ENCODE data around the gene CNOT6. TPM values are rescaled to one million over a fixed set of nuclear protein-coding genes. Genes with fewer than 3 reads are reported as not detected.

The CNOT6 gene
- total RNA-seq, 1 experiment from 2014 or later, result 32.8 TPM

DNA sequence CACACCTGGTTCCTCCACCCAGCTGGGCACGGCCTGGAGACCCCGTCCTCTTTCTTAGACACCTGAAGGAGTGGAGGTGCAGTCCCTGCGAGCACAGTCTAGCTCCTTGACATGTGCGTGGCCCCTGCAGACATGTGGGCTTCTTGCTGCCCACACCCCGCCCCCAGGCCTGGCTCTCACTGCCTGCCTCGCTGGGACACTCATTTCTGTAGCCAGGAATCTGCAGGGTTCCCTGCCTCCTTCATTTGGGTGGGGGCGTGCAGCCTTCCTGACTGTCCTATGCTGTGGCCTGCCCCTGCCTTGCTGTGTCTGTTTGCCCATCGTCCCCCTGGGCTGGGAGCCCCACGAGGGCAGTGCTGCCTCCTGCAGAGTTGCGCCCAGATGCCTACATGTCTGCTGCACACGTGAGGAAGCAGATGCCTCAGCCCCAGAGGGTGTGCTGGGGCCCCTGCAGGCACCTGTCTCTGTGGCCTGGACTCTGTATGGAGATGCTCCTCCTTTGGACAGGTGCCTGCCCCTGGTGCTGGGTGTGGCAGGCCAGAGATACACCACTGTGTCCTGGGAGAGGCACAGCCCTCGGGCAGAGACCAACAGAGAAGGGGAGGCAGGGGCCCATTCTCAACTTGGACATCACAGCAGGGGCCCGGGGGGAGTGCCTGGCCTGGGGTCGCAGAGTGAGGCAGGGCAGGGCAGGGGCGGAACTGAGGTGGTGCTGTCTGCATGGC lies 132.6 kb downstream of the CNOT6 start:
- no peak for ATAC-seq
- intact Hi-C loops (cut with micrococcal nuclease; ENCODE audit: unreplicated experiment), result no loop called here
- POLR2A ChIA-PET, result interaction anchor here (0.6 kb wide), 1 partner anchor 238 kb away, joined by 3 read pairs; no protein-coding TSS in a partner anchor
- H3K27ac ChIP-seq (ENCODE audit: low read length), result no peak overlapping the region
- no peaks in the 10 kb centered on the region for H3K36me3 ChIP-seq (ENCODE audit: control insufficient read depth, insufficient read depth, low read length)
- no peak overlapping the region for H3K4me3 ChIP-seq (ENCODE audit: low read depth in 2 of 2, low read length in 2 of 2)
- in situ Hi-C loops (cut with HindIII; ENCODE audit: low pct_unique_long_range_greater_than_20kb, low sequenced_read_pairs), result no loop called here
- CTCF ChIA-PET, result no interaction called here
- BruUV-seq (replicated peaks), result no TSS peak
- no peaks in the 10 kb centered on the region for H3K9me3 ChIP-seq (ENCODE audit: control insufficient read depth, insufficient read depth, low read depth, low read length)
- no peaks in the 10 kb centered on the region for H3K27me3 ChIP-seq (ENCODE audit: control insufficient read depth, insufficient read depth, low read length)
- no peak for DNase-seq (ENCODE audit: low read depth, low spot score)
- no peaks in the 10 kb centered on the region for H3K4me1 ChIP-seq (ENCODE audit: control insufficient read depth, insufficient read depth, low read length)
- no peak for TF ChIP-seq SIN3A (IDR thresholded peaks at IDR 0.05; ENCODE audit: borderline replicate concordance, insufficient read depth, low read depth, low read length)
- no peak for TF ChIP-seq TCF7L2 (IDR thresholded peaks at IDR 0.05; ENCODE audit: low read depth, low read length)
- TF ChIP-seq, protein P1, sequence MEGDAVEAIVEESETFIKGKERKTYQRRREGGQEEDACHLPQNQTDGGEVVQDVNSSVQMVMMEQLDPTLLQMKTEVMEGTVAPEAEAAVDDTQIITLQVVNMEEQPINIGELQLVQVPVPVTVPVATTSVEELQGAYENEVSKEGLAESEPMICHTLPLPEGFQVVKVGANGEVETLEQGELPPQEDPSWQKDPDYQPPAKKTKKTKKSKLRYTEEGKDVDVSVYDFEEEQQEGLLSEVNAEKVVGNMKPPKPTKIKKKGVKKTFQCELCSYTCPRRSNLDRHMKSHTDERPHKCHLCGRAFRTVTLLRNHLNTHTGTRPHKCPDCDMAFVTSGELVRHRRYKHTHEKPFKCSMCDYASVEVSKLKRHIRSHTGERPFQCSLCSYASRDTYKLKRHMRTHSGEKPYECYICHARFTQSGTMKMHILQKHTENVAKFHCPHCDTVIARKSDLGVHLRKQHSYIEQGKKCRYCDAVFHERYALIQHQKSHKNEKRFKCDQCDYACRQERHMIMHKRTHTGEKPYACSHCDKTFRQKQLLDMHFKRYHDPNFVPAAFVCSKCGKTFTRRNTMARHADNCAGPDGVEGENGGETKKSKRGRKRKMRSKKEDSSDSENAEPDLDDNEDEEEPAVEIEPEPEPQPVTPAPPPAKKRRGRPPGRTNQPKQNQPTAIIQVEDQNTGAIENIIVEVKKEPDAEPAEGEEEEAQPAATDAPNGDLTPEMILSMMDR (IDR thresholded peaks at IDR 0.05), result no peak
- no peak for TF ChIP-seq POLR2AphosphoS5 (IDR thresholded peaks at IDR 0.05; ENCODE audit: low read depth, low read length)
- TF ChIP-seq, protein P2, sequence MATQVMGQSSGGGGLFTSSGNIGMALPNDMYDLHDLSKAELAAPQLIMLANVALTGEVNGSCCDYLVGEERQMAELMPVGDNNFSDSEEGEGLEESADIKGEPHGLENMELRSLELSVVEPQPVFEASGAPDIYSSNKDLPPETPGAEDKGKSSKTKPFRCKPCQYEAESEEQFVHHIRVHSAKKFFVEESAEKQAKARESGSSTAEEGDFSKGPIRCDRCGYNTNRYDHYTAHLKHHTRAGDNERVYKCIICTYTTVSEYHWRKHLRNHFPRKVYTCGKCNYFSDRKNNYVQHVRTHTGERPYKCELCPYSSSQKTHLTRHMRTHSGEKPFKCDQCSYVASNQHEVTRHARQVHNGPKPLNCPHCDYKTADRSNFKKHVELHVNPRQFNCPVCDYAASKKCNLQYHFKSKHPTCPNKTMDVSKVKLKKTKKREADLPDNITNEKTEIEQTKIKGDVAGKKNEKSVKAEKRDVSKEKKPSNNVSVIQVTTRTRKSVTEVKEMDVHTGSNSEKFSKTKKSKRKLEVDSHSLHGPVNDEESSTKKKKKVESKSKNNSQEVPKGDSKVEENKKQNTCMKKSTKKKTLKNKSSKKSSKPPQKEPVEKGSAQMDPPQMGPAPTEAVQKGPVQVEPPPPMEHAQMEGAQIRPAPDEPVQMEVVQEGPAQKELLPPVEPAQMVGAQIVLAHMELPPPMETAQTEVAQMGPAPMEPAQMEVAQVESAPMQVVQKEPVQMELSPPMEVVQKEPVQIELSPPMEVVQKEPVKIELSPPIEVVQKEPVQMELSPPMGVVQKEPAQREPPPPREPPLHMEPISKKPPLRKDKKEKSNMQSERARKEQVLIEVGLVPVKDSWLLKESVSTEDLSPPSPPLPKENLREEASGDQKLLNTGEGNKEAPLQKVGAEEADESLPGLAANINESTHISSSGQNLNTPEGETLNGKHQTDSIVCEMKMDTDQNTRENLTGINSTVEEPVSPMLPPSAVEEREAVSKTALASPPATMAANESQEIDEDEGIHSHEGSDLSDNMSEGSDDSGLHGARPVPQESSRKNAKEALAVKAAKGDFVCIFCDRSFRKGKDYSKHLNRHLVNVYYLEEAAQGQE (IDR thresholded peaks at IDR 0.05; ENCODE audit: insufficient read depth in 1 of 2, low read depth in 2 of 2, low read length in 1 of 2), result no peak

- CTCF ChIA-PET, result interaction anchor here (0.6 kb wide), 1 partner anchor 537 kb away, joined by 14 read pairs; no protein-coding TSS in a partner anchor
- intact Hi-C loops (cut with micrococcal nuclease; ENCODE audit: unreplicated experiment), result no loop called here
- H3K27me3 ChIP-seq (ENCODE audit: control insufficient read depth, insufficient read depth, low read length), result no peaks in the 10 kb centered on the region
- ATAC-seq (no peak), DNase-seq (ENCODE audit: low read depth, low spot score) (no peak)
- POLR2A ChIA-PET, result interaction anchor here (0.6 kb wide), 1 partner anchor 239 kb away, joined by 3 read pairs; no protein-coding TSS in a partner anchor
- no peaks in the 10 kb centered on the region for H3K9me3 ChIP-seq (ENCODE audit: control insufficient read depth, insufficient read depth, low read depth, low read length)
- in situ Hi-C loops (cut with HindIII; ENCODE audit: low pct_unique_long_range_greater_than_20kb, low sequenced_read_pairs), result no loop called here
- H3K4me3 ChIP-seq (ENCODE audit: low read depth in 2 of 2, low read length in 2 of 2), result no peak overlapping the region
- BruUV-seq (replicated peaks), result no TSS peak
- no peaks in the 10 kb centered on the region for H3K4me1 ChIP-seq (ENCODE audit: control insufficient read depth, insufficient read depth, low read length)
- no peaks in the 10 kb centered on the region for H3K36me3 ChIP-seq (ENCODE audit: control insufficient read depth, insufficient read depth, low read length)
- H3K27ac ChIP-seq (ENCODE audit: low read length), result no peak overlapping the region
- TF ChIP-seq SIN3A (IDR thresholded peaks at IDR 0.05; ENCODE audit: borderline replicate concordance, insufficient read depth, low read depth, low read length) (no peak), TCF7L2 (IDR thresholded peaks at IDR 0.05; ENCODE audit: low read depth, low read length) (no peak), POLR2AphosphoS5 (IDR thresholded peaks at IDR 0.05; ENCODE audit: low read depth, low read length) (no peak)
- TF ChIP-seq, protein P2 (IDR thresholded peaks at IDR 0.05; ENCODE audit: insufficient read depth in 1 of 2, low read depth in 2 of 2, low read length in 1 of 2), result no peak
- TF ChIP-seq, protein P1 (IDR thresholded peaks at IDR 0.05), result no peak
These were observed 133.4 kb downstream of the CNOT6 start for GRCh38 chr5:180627386-180628120.
